ENCODE data around the gene GATAD2A. TPM values are rescaled to one million over a fixed set of nuclear protein-coding genes. Genes with fewer than 3 reads are reported as not detected.

Gene GATAD2A
- total and polyA plus RNA-seq, 2 of the 8 experiments (the other 6 are each of a cell fraction or from before 2014, with no cell fraction given) = 38.4 to 205 TPM

GRCh38 chr19:19550485-19550929, 145.0 kb downstream of the GATAD2A start:
- Histone ChIP-seq H2AFZ (ENCODE audit: low read length) (no peak overlapping the region), H3K56ac (replicated peaks; ENCODE audit: insufficient read length, low read depth, low read length) (no peak overlapping the region), H4K20me1 (replicated peaks in 1 of 2; ENCODE audit: control insufficient read depth in 1 of 2, insufficient read depth in 2 of 2, low read length in 2 of 2) (no peaks in the 10 kb centered on the region), H3K4me3 (ENCODE audit: extremely low read depth in 1 of 4, insufficient read depth in 2 of 4, low read depth in 3 of 4, low read length in 4 of 4) (no peak overlapping the region), H3K36me3 (ENCODE audit: control insufficient read depth in 2 of 4, insufficient read depth in 4 of 4, low read length in 3 of 4) (no peaks in the 10 kb centered on the region), H3K9me3 (ENCODE audit: insufficient read depth in 2 of 2, low read depth in 1 of 2, low read length in 1 of 2) (no peaks in the 10 kb centered on the region), H2BK5ac (ENCODE audit: low read depth, low read length) (no peak overlapping the region), H3K27me3 (replicated peaks in 1 of 4; ENCODE audit: control insufficient read depth in 3 of 4, extremely low read depth in 1 of 4, insufficient read depth in 3 of 4, low read length in 3 of 4) (no peaks in the 10 kb centered on the region; a peak in 1 of 7 replicates), H2BK12ac (ENCODE audit: low read depth, low read length) (0 out of 2 replicates have a peak overlapping the region, but pooled peaks have one; percentile 27), H2BK20ac (ENCODE audit: low read length) (no peak overlapping the region), H3K4me2 (ENCODE audit: insufficient read depth in 1 of 2, low read depth in 2 of 2, low read length in 2 of 2) (no peak overlapping the region), H3K27ac (ENCODE audit: low read depth, low read length) (no peak overlapping the region), H2AK5ac (ENCODE audit: low read depth, low read length) (no peak overlapping the region), H3K4me1 (replicated peaks in 1 of 4; ENCODE audit: control insufficient read depth in 3 of 4, insufficient read depth in 4 of 4, low read length in 3 of 4) (no peaks in the 10 kb centered on the region; a peak in 3 of 7 replicates), H3K23ac (ENCODE audit: insufficient read length) (no peak overlapping the region), H2BK15ac (ENCODE audit: low read length) (0 out of 2 replicates have a peak overlapping the region, but pooled peaks have one; percentile 18), H3K18ac (ENCODE audit: extremely low read depth, low read length) (no peak overlapping the region), H3K14ac (ENCODE audit: insufficient read length) (no peak overlapping the region), H3K79me1 (ENCODE audit: low read depth, low read length) (0 out of 2 replicates have a peak, but pooled peaks cover 1% of the 10 kb centered on the region), H4K5ac (ENCODE audit: insufficient read length, low read depth, low read length) (no peak overlapping the region), H4K91ac (replicated peaks; ENCODE audit: insufficient read length, low read length) (no peak overlapping the region), H2BK120ac (replicated peaks; ENCODE audit: low read depth, low read length) (no peak overlapping the region), H4K8ac (ENCODE audit: extremely low read depth, insufficient read depth, low read length) (0 out of 2 replicates have a peak overlapping the region, but pooled peaks have one; percentile 53), H3K79me2 (ENCODE audit: control insufficient read depth in 1 of 2, insufficient read depth in 2 of 2, low read length in 2 of 2) (no peaks in the 10 kb centered on the region), H3K4ac (replicated peaks; ENCODE audit: insufficient read length, low read depth, low read length) (no peak overlapping the region), H3K9ac (replicated peaks in 1 of 4; ENCODE audit: extremely low read depth in 1 of 4, low read depth in 3 of 4, low read length in 3 of 4) (no peak overlapping the region), H3K23me2 (ENCODE audit: low read depth, low read length) (no peaks in the 10 kb centered on the region)
- FAIRE-seq = no peak
- CTCF ChIA-PET (ENCODE audit: partially characterized antibody) = interaction anchor here (0.7 to 15.7 kb wide), 7 partner anchors 13 to 102 kb away, joined by 3 to 223 read pairs (median 38); partner anchors contain the start of genes CILP2 and YJEFN3
- POLR2A ChIA-PET (ENCODE audit: partially characterized antibody) = interaction anchor here (0.6 to 1.8 kb wide), 5 partner anchors 10 to 74 kb away, joined by 3 to 7 read pairs (median 4); partner anchors contain the start of gene YJEFN3
- TF ChIP-seq EZH2 (IDR thresholded peaks at IDR 0.05; ENCODE audit: low read depth, low read length, severe bottlenecking) = no peak
- no peak for TF ChIP-seq CBX5 (IDR thresholded peaks at IDR 0.05; ENCODE audit: low read depth, low read length)
- TF ChIP-seq MAFK (IDR thresholded peaks at IDR 0.05; ENCODE audit: low read depth, low read length) = 0 out of 2 replicates have a peak, but pooled peaks have one; percentile 4
- no peak for TF ChIP-seq POU5F1 (IDR thresholded peaks at IDR 0.05; ENCODE audit: low read depth, low read length)
- WGBS, 2 experiments (ENCODE audit: extremely low coverage in 1 of 2, insufficient coverage in 1 of 2, insufficient read length in 1 of 2, insufficient replicate concordance in 2 of 2, low coverage in 1 of 2, low lambda C conversion rate in 2 of 2, missing lambda C conversion rate in 1 of 2) = 82% methylated on average over 8 of the region's 8 CpGs; no CpG with 5 or more reads in 1 of the 2 experiments
- no peak for DNase-seq (ENCODE audit: low read depth in 1 of 2, low spot score in 2 of 2)

Measured in H1 (cell line).